GM18498 (cell line): Measurements from ENCODE around the gene PODXL2.
"Not testable (repeated sequence)": the region's sequence is repeated elsewhere in the genome, so short reads cannot be mapped to it uniquely, and the experiment has no call there.

Source experiments
- ATAC-seq: cut with Tn5 transposase; IDR thresholded peaks from one replicate; pipeline ENCODE4 v1.9.1; 2021; ENCODE audit warnings: mild to moderate bottlenecking, moderate library complexity; ENCODE audit not compliant: unreplicated experiment

PODXL2 gene

DNA sequence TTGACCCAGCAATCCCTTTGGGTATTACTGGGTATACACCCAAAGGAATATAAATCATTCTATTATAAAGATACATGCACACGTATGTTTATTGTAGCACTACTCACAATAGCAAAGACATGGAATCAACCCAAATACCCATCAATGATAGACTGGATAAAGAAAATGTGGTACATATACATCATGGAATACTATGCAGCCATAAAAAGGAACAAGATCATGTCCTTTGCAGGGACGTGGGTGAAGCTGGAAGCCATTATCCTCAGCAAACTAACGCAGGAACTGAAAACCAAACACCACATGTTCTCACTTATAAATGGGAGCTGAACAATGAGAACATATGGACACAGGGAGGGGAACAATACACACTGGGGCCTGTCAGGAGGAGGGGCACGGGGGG, 75.9 kb downstream of the PODXL2 start:
- not testable (repeated sequence) for ATAC-seq

DNA sequence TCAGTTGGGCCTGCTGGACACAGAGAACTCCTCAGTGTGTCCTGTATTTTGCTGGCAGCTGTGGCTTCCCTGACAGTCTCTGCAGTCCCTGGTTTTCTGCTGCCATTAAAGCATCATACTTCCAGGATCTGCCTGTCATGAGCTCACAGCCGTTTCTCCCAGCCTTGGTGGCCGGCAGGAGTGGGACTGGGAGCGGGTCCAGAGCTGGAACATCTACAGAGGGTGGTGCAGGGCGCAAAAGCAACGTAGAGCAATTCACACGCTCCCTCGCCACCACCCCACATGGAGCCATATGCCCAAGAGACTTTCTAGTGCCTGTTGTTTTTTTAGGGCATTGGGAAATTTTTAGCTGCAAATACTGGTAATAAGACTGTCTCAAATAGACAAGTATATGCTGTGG, 77.3 kb downstream of the PODXL2 start:
- ATAC-seq = no peak

DNA sequence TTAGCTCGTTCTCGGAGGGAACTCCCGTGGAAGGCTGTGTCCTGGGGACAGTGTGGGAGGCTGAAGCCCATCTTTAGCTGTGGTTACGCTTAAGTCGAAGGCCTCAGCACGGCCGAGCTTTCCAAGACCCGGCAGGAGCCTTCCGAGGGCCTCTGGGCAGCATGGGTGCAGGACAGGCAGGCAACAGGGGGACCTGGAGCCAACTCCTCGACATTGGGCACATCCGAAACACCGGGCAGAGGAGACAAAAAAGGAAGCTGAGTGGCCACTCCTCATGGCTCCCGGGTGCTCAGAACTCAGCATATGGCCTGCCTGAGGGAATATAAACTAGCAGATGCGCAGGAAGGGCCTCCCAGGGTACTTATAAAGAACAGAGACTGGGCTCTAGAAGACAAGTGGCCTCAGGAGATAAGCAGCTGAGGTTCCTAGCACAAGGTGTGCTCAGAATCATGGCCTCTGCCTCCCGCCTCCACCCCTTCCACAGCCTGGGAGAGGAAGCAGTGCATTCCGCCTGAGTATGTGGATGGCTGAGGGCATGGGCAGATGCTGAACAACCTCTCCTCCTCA, 77.9 kb downstream of the PODXL2 start:
- ATAC-seq = no peak

DNA sequence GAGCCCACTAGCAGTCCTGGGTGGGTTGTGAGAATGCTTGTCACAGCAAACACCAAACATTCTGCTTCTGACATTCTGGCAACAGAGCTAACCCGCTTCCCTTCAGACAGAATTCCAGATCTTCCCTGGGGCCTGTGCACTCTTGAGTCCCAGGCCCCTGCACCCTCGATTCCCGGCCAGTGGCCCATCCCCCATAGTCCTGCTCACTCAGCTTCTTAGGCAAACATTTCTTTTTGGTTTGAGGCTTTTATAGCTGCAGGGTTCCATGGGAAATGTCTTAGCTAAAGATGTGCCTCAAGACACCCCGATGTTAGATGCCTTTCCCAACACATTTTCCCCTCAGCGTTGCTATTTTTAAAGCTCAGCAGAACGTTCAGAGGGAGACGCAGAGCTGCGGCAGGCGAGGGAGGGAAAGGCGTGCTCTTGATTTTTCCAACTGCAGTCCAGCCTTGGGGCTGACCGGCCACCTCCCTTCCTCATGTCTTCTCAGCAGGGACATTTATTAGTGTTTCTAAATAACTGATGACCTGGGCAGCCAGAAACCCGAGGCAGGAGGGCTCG, 78.9 kb downstream of the PODXL2 start:
- ATAC-seq = no peak

DNA sequence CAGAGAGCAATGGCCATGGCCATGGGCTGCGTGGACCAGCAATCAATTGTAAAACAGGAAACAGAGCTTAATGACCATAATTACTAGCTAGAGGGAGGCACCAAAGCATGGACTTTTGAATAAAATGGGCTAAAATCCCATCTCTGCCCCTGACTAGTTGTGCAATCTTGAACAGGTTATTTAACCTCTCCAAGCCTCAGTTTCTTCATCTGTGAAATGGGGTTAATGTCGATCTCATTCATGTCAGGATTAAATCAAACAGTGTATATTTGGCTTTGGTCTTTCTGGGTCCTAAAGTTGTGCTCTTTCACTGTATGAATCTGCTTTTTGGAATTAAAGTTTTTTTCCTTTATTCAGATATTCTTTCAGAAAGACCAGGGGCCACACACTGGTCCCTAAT, 79.9 kb downstream of the PODXL2 start:
- ATAC-seq = no peak

DNA sequence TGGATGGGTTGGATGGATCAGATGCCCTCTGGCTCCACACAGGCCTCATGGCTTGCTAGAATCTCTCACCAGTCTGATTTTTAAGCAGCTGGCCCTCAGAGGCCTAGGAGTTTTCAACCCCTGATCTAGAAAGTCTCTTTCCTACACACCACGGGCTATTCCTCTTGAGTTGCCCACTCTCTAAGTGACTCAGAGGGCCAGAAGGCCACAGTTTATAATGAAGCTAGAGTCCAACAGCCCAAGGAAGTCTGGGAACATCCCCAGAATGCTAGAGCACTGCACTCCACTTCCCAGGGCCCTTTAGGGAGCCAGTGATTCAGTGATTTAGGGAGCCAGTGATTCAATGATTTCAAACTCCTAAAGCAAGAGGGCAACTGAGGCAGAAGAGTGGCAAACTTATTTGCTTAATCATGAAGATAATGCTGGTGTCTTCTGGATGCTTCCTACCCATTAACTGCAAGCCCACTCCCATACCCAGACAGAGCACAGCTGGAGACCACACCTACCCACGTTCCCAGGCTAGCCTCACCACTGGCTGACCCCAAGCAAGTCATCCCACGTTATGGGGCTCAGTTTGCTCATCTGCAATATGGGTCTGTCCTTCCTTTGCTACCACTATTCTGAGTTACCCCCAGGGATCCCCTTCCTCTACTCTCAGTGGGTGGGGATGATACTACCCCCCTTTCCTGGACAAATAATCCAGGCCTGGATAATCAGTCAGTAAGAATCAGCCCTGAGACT, 80.5 kb downstream of the PODXL2 start:
- ATAC-seq = no peak

DNA sequence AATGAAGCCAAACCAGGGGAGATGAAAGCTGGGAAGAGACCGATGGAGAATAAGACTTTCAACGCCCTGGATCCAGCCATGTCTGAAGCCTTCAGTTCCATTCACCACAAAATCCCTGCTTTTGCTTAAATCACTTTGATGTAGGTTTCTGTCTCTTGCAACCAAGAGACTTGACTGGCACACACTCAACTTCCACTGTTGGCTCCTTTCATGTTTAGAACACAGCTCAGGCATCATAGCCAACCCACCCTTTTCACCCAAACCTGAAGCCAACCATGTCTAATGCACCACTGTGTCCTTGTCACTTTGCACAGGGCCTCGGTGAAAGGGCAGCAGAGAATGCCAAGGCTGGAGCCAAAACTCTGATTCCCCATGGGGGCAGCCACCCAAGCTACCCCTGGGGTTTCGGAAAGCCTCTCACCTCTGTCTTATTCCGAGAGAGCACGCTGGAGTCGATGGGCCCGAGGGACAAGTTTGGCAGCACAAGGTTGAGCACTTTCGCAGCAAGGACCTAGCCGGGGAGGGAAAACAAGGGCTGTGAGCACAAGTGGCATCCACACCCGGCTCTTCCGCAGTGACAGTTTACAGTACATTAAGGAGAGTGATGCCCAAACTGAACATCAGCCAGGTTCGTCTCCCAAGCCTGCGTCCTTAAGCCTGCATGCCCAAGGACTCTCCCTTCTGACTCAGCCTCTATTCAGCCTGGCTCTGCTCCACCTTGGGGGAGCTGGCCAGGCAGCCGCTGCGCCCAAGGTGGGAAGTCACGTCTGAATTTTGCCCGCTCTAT, 81.4 kb downstream of the PODXL2 start:
- ATAC-seq = no peak

DNA sequence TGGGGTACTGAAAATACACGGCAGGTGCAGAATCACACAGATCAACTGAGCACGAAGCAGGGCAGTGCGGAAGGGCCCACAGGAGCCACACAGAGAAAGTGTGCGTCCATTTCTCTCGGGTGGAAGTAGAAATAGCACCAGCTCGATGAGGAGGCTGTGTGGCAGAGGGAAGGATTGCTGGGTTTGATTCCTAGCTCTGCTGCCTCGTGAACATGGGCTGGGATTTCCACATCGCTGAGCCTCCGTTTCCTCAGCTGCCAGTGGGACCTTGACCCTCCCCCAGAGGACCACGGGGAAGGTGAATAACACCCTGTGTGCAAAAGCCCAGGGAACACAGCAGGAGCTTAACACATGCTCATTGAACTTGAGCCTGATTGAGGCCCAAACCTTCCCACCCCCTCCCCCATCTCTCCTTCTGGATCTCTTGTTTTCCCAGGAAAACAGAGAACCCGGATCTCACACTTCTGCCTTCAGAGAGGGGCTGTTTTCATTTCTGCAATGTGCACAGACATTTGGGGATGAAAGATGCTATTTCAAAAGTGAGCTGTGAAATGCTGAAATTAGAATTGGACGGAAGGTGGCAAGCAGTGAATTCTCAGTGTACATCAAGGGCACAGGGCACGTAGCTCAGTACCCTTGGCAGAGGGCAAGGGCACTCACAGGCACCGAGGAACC, 82.2 kb downstream of the PODXL2 start:
- no peak for ATAC-seq

DNA sequence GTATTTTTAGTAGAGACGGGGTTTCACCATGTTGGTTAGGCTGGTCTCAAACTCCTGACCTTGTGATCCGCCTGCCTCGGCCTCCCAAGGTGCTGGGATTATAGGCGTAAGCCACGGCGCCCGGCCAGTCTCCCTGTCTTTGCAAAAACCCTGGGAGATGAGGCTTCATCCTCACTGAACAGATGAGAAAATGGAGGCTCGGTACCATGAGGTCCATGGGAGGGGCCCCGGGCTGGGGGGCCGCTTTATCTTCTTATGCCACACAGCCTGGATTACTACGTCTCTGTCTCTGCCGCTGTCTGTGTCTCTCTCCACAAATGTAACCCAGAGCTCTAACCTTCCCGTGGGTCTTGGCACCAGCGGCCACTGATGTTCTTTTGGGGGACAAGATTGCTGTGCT, 82.9 kb downstream of the PODXL2 start:
- no peak for ATAC-seq

DNA sequence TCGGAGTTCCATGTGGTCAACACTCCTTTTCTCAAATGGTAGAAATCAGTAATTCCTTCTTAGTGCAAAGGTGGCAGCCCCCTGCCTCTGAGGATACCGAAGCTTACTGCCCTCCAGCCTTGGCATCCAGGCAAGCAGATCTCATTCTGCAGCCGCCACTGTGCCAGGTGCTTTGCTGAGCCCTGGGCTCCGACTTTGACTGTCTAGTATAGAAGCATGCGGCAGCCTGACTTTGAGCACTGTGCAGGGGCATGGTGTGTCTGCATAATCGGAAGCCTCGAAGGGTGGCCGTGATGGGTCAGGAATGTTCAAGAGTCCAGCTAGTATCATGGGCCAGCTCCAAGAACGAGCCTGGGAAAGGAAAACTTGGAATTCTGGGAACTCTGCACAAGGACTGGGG, 83.5 kb downstream of the PODXL2 start:
- ATAC-seq = no peak

DNA sequence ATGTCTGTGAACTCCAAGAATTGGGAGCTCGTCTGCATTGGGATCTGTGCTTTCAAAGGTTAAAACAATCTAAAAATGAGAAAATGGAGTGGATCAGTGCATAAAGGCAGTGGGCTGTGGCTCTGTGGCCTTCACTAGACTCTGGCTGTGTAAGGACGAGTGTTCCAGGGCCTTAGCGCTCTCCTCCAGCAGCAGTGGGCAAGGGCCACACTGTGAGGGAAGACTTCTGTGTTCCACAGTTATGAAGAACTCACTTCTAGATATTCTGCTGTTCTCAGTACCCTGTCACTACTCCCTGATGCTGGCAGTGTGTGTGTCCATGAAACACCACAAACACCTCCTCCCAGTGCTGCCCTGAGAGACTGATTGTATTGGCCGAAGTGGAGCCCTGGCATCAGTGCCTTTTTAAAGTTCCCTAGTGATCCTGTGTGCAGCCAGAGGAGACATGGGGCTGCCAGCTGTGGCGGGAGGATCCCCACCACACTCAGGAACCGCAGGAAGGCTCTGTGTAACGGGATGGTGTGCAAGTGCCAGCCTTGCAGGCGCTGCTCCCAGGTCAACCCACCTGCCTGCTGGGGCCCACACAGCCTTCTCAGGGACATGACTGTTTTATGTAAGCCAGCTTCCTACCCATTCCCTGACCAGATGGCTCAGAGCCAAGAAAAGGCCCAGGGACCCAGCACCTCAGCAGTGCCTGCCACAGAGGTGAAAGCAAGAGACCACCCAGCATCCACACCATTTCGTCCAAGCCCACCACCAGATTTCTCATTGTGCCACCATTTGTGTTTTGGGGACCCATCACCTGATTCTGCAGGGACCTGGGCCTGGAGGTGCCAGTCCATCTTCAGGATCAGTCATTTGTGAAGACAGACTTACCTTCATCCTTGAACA, 84.1 kb downstream of the PODXL2 start:
- no peak for ATAC-seq

DNA sequence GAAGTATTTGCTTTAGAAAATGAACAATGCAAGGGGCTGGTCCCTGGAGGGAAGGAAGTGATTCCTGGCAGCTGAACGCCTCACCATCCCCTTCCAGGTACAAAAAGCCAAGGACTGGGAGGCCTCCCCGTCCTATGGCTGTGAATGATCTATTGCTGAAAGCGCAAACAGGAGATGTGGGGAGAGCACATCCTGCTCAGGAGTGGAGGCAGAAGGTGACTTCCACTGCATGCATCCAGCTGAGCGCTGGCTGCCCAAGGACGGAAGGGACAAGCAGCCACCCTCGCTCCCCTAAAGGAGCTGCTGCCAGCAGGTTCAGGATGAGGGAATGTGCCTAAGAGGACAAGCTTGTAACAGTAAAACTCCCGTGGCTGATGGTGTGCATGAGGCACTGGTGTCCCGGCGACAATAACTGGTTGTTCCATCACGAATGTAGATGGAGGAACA, 85.2 kb downstream of the PODXL2 start:
- ATAC-seq = no peak

DNA sequence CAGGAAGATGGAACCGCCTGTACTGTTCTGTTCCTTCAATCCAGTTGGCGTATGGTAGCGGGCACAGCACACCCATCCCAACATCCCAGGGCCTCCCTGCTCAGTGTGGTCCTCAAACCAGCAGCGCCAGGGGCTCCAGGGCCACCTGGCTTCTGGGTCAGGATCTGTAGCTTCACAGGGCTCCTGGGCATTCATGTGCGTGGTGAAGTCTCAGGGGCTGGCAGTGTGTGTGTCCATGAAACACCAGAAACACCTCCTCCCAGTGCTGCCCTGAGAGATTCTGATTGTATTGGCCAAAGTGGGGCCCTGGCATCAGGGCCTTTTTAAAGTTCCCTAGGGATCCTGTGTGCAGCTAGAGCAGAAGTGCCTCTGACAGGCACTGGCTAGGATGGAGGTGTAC, 85.9 kb downstream of the PODXL2 start:
- no peak for ATAC-seq

DNA sequence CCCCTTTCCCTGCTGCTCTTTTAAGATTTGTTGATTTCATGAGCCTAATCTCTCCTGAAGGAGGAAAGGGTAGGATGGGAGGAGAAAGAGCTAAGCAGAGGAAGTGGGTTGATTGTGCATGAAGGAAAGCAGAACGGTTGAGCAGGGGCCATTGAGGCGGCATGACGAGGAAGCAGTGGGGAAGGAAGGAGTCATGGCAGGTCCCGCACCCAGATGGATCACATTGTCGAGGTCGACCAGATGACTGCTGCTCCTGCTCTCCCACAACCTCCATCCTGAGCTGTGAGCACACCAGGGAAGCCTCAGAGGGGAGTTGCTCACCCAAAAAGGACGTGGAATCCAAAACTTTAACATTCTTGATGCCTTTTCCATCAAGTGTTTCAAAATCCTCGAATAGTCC, 86.5 kb downstream of the PODXL2 start:
- ATAC-seq = no peak

DNA sequence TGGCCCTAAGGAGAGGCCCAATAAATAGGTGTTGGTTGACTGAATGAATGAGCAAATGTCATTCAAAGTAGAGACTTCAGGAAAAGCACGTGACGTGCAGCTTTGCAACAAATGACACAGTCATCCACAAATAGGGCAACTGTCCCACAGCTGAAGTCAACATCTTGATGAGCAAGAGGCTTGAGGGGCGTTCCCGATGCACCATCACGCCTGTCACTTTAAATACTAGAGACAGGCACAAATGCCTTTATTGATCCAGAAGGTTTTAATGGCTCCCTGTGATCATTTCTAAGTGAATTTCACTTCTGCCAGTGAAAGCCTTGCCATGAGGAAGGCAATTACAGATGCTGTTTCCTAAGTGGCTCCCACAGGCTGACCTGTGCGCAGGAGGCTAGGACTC, 87.4 kb downstream of the PODXL2 start:
- ATAC-seq = no peak

DNA sequence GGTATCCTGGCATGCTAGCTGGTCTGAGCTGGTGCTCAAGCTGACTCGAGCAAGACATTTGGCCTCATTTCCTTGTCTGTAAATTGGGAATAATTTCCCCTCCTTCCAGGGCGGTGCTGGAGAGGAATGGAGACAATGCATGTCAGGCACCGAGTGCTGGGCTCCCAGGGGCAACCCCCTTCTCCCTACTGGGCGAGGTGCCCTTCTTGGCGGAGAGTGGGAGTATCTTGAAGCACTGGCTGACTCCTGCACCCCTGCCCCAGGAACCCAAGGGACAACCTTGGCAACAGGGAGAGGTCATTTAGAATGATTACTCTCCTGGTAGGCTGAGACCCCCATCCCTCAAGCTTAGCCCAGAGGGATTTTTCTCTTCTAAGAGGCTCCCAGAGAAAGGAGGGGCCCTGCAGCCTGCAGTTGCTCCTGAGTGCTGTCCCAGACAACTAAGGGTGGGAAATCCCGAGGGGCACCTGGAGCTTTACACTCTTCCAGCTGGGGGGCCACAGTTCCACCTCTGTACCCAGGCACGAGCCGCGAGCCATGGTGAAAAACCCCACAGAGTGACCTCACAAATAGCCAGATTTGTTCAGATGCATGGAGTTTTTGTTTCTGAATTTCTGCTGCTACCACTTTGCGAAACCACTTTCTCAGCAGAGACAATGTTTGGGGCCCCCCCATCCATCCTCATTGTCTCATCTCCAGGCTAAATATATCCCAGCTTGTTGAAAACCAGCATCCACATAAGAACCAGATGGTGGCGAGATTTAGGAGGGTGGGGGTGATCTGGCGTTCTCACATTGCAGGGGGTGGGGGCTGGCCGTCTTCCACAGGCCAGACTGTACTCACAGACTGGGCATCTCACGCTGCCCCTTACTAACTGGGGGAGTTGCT, 88.6 kb downstream of the PODXL2 start:
- ATAC-seq = no peak

DNA sequence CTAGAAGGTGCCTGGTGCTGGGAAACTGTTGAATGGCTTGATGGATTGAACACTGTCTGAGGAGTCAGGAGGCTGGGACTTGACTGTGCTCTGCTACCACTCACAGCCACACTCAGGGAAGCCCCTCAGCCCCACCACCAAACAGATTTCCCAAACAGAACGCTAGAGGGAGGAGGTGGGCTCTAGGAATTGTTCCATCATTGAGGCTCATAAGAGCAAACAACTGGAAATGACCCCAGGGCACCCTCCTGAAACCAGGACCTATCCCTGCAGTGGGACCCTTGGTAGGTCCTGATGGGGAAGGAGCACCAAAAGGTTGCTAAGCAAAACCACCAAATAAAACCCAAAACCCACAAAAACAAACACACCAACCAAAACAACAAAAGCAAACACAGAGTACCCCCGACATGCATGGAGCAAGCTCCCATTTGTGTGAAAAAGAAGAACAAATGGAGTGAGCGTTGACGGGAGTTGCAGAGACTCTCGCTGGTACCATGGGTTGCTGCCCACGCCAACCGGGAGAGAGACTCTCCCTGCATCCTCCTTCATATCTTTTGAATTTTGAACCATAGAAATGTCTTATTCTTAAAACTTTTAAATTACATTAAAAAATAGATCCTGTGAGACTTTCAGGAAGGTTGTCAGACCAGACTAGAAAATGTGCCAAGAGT, 89.4 kb downstream of the PODXL2 start:
- no peak for ATAC-seq

DNA sequence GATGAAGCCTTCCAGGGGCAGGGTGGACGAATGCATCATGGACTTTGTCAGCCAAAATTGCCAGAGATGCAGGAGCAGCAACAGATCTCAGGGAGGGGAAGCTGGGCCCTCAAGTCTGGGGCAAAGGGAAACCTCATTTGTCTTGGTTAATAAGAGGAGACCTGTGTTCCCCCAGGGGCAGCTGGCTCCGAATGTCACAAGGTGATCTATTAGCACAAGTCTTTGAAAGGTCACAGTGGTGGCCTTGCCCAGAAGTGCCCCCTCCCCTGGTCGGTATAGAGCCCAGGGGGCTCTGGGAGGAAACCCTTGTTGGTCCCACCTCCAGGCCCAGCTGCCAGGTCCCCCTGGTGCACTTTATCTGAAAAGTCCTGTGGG, 89.9 kb downstream of the PODXL2 start:
- no peak for ATAC-seq

DNA sequence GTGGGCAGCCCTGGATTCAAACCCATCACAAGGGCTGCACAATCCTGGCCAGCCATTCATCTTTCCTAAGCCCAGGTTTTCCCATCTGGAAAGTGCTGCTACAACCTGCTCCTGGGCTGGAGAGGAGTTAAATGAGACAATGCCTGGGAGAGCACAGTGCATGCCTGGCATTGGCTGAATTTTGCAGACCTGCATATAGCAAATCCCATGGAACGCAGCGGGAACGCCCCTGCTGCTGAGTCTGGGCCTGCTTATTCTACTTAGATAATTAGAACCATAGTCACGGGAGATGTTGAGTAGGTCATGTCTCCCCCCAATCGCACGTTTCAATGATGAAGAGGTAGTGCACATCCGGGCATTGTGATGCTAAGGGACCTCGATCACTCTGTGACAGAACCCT, 90.4 kb downstream of the PODXL2 start:
- ATAC-seq = no peak
